ENCODE data around the gene CCL26.

- TF ChIP-seq CTCF (IDR thresholded peaks at IDR 0.05) (peak; percentile 74), ZFX (IDR thresholded peaks at IDR 0.05; ENCODE audit: borderline replicate concordance) (no peak)
Measured at GRCh38 chr7:75756991-75757676, 14.9 kb downstream of the CCL26 start.

Data from 22Rv1 (cell line).